Mammary epithelial cell (primary cell): ENCODE data around the gene COL18A1.

Experiments used
- EZH2 ChIP-seq: IDR thresholded peaks from 2 replicates; pipeline ENCODE4 v1.6.1; 2012; ENCODE audit warnings: low read length, inconsistent platforms, borderline replicate concordance
- TF ChIP-seq, protein P1 (sequence below), 2 donors: IDR thresholded peaks in 1 of 2; conservative IDR thresholded peaks in 1 of 2; 2 replicates each; pipeline ENCODE4 v1.5.1; 2011 to 2012; ENCODE audit warnings: inconsistent platforms in 2 of 2, low read length in 2 of 2, mild to moderate bottlenecking in 2 of 2, control low read depth in 1 of 2, low read depth in 1 of 2; ENCODE audit not compliant: insufficient read depth in 1 of 2; ENCODE audit errors: extremely low read depth in 1 of 2

DNA sequence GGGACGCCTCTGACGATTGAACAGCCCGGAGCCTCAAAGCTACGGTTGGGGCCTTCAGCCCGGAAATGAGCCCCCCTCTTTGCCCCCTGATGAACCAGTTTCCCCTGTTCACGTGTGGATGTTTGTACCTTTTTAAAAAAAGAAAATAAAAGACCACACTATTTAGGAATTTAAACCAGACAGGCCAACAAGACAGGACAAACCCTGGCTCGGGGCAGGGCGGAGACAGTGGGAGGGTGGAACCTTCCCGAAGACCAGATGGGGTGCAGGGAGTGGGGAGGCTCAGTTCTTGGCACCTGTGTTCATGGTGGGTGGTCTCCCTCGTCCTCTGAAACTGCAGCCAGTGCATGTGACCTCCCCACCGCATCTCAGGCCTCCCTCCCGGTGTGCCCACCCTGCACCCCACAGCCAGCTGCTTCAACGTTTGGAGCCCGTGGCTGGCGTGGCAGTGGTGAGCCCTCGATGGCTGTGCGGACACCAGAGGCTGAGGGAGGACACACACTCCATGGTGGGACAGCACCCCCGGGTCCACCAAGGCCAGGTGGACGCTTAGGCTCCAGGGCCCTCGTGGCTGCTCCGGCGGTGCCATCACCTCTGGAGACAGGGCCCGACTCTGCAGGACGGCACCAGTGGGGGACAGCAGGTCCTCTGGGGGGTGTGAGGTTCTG lies 45.6 kb downstream of the COL18A1 start:
- TF ChIP-seq, protein P1, sequence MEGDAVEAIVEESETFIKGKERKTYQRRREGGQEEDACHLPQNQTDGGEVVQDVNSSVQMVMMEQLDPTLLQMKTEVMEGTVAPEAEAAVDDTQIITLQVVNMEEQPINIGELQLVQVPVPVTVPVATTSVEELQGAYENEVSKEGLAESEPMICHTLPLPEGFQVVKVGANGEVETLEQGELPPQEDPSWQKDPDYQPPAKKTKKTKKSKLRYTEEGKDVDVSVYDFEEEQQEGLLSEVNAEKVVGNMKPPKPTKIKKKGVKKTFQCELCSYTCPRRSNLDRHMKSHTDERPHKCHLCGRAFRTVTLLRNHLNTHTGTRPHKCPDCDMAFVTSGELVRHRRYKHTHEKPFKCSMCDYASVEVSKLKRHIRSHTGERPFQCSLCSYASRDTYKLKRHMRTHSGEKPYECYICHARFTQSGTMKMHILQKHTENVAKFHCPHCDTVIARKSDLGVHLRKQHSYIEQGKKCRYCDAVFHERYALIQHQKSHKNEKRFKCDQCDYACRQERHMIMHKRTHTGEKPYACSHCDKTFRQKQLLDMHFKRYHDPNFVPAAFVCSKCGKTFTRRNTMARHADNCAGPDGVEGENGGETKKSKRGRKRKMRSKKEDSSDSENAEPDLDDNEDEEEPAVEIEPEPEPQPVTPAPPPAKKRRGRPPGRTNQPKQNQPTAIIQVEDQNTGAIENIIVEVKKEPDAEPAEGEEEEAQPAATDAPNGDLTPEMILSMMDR (conservative IDR thresholded peaks at IDR 0.05 in 1 of 2, IDR thresholded peaks at IDR 0.05 in 1 of 2; ENCODE audit: extremely low read depth in 1 of 2, insufficient read depth in 1 of 2, low read depth in 1 of 2, low read length in 2 of 2) = no peak
- TF ChIP-seq EZH2 = no peak
